GM12892 (cell line): Measurements from ENCODE around the gene EEF1AKMT4.

Experiments used
- POLR2A ChIP-seq: IDR thresholded peaks from 2 replicates; pipeline ENCODE4 v1.6.1; 2011; ENCODE audit warnings: low read depth, low read length, control low read depth
- POLR2AphosphoS5 ChIP-seq: IDR thresholded peaks from 2 replicates; pipeline ENCODE4 v1.6.1; 2011; ENCODE audit warnings: low read depth, low read length, control low read depth

DNA sequence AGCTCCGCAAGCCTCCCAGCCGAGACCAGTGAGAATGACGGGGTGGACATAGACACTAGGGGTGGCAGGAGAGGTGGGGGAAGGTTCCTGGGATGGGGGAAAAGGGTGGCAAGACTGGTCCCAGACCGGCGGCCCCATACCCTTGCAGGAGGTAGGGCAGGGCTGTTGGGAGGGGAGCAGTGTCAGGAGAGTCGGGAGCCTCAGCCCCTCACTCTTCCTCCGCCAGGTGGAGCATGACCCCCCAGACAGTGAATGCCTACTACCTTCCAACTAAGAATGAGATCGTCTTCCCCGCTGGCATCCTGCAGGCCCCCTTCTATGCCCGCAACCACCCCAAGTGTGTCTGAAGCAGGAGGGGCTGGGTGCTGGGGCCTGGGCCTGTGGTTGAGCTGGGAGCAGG, 40.9 kb downstream of the EEF1AKMT4 start:
- TF ChIP-seq POLR2A (no peak), POLR2AphosphoS5 (no peak)
